ENCODE data around the gene RAD51B.

RAD51B gene

GRCh38 chr14:68477461-68478085 lies 658.0 kb downstream of the RAD51B start:
- DNase-seq = no peak

- DNase-seq = no peak
Observed at GRCh38 chr14:68479247-68479646, 659.7 kb downstream of the RAD51B start.

- no peak for DNase-seq
Observed at GRCh38 chr14:68482018-68482417, 662.4 kb downstream of the RAD51B start.

GRCh38 chr14:68482772-68483395 lies 663.3 kb downstream of the RAD51B start:
- no peak for DNase-seq

- DNase-seq = no peak
Observed at GRCh38 chr14:68486033-68486732, 666.6 kb downstream of the RAD51B start.

- DNase-seq = no peak
Observed at GRCh38 chr14:68486809-68487208, 667.2 kb downstream of the RAD51B start.

- DNase-seq = no peak
Observed at GRCh38 chr14:68487805-68488590, 668.4 kb downstream of the RAD51B start.

- no peak for DNase-seq
Observed at GRCh38 chr14:68491793-68492192, 672.2 kb downstream of the RAD51B start.

- no peak for DNase-seq
Observed at GRCh38 chr14:68492381-68493151, 673.0 kb downstream of the RAD51B start.

- DNase-seq = no peak
Observed at GRCh38 chr14:68493152-68493911, 673.8 kb downstream of the RAD51B start.

- no peak for DNase-seq
Observed at GRCh38 chr14:68495101-68496039, 675.8 kb downstream of the RAD51B start.

- no peak for DNase-seq
Observed at GRCh38 chr14:68497011-68497410, 677.4 kb downstream of the RAD51B start.

GRCh38 chr14:68499451-68499850 lies 679.9 kb downstream of the RAD51B start:
- no peak for DNase-seq

GRCh38 chr14:68501171-68501570 lies 681.6 kb downstream of the RAD51B start:
- no peak for DNase-seq

- DNase-seq = no peak
Observed at GRCh38 chr14:68501614-68502052, 682.1 kb downstream of the RAD51B start.

- no peak for DNase-seq
Observed at GRCh38 chr14:68502230-68502629, 682.7 kb downstream of the RAD51B start.

GRCh38 chr14:68503186-68503825 lies 683.7 kb downstream of the RAD51B start:
- DNase-seq = no peak

GRCh38 chr14:68504861-68505260 lies 685.3 kb downstream of the RAD51B start:
- no peak for DNase-seq

- DNase-seq = no peak
Observed at GRCh38 chr14:68506021-68506644, 686.6 kb downstream of the RAD51B start.

All from stimulated activated CD4-positive, alpha-beta T cell treated with anti-CD3 and anti-CD28 coated beads, Interleukin-1b, Interleukin-23, amount 100 ng/mL, for 48 hours (primary cell).